Spleen (tissue), 7 donors: ENCODE data around the gene TBCB.

ENCODE experiments used
- CTCF ChIP-seq, 11 experiments: fragments of 200-600 bp in 7 of 11; fragments of 450-650 bp in 4 of 11; sonication (generic) in 4 of 11; IDR thresholded peaks in 8 of 11; conservative IDR thresholded peaks in 3 of 11; 1 replicate in 7 of 11; 2 replicates in 4 of 11; pipeline versions ENCODE4 v1.4.0 to v1.8.0; 2016 to 2021; ENCODE audit warnings: antibody characterized with exemption in 11 of 11, inconsistent platforms in 4 of 11, mild to moderate bottlenecking in 1 of 11
- POLR2A ChIP-seq, 3 donors: fragments of 450-650 bp; IDR thresholded peaks; one replicate each; pipeline ENCODE4 v1.5.1; 2017; ENCODE audit warnings: antibody characterized with exemption in 3 of 3, mild to moderate bottlenecking in 1 of 3
- POLR2AphosphoS5 ChIP-seq, 3 donors: sonication (generic); formaldehyde crosslinking; IDR thresholded peaks; one replicate each; pipeline ENCODE4 v1.5.1; 2017; ENCODE audit warnings: antibody characterized with exemption in 3 of 3
- donor health status: DM: no; HTN: no; CAD: no; lungs with moderate emphysema.
- donor health status: DM: no; HTN: no; CAD: no.
- donor health status: DM: no; HTN: no; CAD: no.

- no peak for TF ChIP-seq CTCF (IDR thresholded peaks at IDR 0.05 in 8 of 11, conservative IDR thresholded peaks at IDR 0.05 in 3 of 11)
- TF ChIP-seq POLR2AphosphoS5 (IDR thresholded peaks at IDR 0.05) = peak in 1 of 3 donors; percentile 32
- no peak for TF ChIP-seq POLR2A (IDR thresholded peaks at IDR 0.05)
These were observed 4.1 kb upstream of the TBCB start for GRCh38 chr19:36111200-36111539.
